Right ventricle myocardium superior (tissue), 1 donor: Measurements from ENCODE around the gene CCND2. TPM values are rescaled to one million over a fixed set of nuclear protein-coding genes. Genes with fewer than 3 reads are reported as not detected.

Source experiments
- ATAC-seq: fragments of 200-7000 bp; cut with Tn5 transposase; one replicate; pipeline ENCODE4 v1.9.1; 2020; ENCODE audit warnings: mild to moderate bottlenecking; ENCODE audit not compliant: poor library complexity
- DNase-seq: peaks from one replicate; pipeline ENCODE4 v3.0.0-alpha.2; 2020
- intact Hi-C: fragments of 100-400 bp; cut with DNase I; formaldehyde crosslinking; loops from one replicate; pipeline ENCODE4 v1.11.2; 2022
- total RNA-seq: library from RNA; stranded (reverse); fragmentation: NEBNext Ultra II Directional; extraction: Animal tissue kit (Norgen Biotek cat#: 25700); gene quantifications from one replicate; pipeline ENCODE4 v1.2.1, GENCODE V29; 2021
- donor health status: DM: no; HTN: yes; CAD: no; lungs with severe emphysema.

CCND2 gene
- total RNA-seq, 1 donor from 2014 or later: 206 TPM

GRCh38 chr12:4273273-4273651 is 300 bp upstream of the CCND2 start:
- ATAC-seq (no peak), DNase-seq (no peak)
- intact Hi-C loops: loop anchor here (10.0 kb wide), 2 partner anchors 168 to 238 kb away; no protein-coding TSS in a partner anchor

GRCh38 chr12:4274396-4275015 is 944 bp downstream of the CCND2 start:
- no peak for ATAC-seq
- intact Hi-C loops: loop anchor here (5.0 to 10.0 kb wide), 4 partner anchors 170 to 392 kb away; no protein-coding TSS in a partner anchor
- DNase-seq: peak; percentile 58

DNA sequence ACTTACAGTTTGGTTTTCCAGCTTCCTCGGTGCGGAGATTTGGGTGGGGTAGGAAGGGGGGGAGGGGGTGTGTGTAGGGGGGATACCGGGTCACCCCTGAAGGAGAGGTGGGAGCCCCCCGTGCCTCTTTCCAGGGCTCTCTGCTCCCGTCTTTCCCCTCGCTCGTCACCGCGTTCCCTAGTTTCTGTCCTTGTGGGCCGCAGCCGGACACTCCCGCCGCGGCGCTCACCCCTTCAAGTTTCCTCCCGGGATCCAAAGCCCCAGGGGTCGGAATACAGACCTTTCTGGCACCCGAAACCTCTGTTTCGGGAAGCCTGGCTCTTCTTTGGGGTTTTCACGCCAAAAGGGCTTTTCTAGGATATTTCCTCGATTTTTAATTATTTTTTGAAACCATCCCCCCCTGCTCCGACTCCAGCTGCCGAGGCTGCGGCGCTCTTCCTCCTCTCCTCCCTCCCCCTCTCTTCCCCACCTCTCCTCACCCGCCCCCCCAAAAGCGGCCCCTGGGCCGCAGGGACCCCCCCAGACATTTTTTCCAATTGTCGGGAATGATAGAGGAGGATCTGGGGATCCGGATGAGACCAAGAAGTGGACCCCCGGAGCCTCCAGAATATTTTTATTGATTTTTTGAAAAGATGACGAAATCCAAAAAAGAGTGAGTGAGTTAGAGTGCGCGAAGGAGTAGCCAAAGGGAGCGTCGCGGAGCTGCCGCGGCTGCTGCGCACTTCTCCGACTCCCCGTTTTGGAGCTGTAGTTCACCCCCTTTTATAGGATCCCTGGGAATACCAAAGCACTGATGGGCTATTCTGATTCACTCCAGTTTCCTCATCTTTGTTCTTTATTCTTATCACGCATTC is 1.7 kb downstream of the CCND2 start:
- ATAC-seq: no peak
- DNase-seq: no peak
- intact Hi-C loops: loop anchor here (5.0 to 10.0 kb wide), 4 partner anchors 170 to 393 kb away; no protein-coding TSS in a partner anchor

DNA sequence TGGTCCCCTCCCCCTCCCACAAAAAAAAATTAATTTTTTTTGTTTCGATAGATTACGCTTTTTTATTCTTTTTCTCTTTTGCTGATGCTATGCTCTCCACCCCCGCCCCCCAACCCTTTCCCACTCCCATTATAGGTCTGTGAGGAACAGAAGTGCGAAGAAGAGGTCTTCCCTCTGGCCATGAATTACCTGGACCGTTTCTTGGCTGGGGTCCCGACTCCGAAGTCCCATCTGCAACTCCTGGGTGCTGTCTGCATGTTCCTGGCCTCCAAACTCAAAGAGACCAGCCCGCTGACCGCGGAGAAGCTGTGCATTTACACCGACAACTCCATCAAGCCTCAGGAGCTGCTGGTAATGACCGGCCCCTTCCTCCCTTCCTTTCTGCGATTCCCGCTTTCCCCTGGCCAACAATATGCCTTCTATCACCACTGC is 2.3 kb downstream of the CCND2 start:
- DNase-seq (no peak), ATAC-seq (no peak)
- intact Hi-C loops: loop anchor here (5.0 to 10.0 kb wide), 4 partner anchors 171 to 394 kb away; no protein-coding TSS in a partner anchor

- intact Hi-C loops: loop anchor here (5.0 to 10.0 kb wide), 4 partner anchors 172 to 394 kb away; no protein-coding TSS in a partner anchor
- DNase-seq (peak; percentile 85), ATAC-seq (peak; percentile 48)
Measured at GRCh38 chr12:4276524-4277204, 3.1 kb downstream of the CCND2 start.

DNA sequence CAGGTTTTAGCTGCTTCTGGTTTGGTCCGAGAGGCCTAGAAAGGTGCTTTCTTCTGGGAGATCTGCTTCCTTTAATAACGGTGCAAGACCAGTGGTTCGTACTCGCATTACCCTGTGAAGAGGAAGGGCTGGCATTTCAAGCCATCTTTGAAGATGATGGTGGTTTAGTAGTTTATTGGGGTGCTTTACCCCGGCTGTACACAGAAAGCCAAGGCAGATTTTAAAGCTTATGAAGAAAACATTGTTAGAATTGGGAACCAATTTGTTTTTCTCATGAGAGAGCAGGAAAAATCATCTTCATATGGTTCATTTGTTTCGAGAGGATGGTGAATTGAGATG is 3.6 kb downstream of the CCND2 start:
- intact Hi-C loops: loop anchor here (5.0 to 10.0 kb wide), 4 partner anchors 172 to 395 kb away; no protein-coding TSS in a partner anchor
- no peak for DNase-seq
- no peak for ATAC-seq

- no peak for DNase-seq
- ATAC-seq: no peak
- intact Hi-C loops: loop anchor here (5.0 to 10.0 kb wide), 4 partner anchors 173 to 396 kb away; no protein-coding TSS in a partner anchor
Measured at GRCh38 chr12:4277857-4278256, 4.3 kb downstream of the CCND2 start.

GRCh38 chr12:4278329-4279197 is 5.0 kb downstream of the CCND2 start:
- intact Hi-C loops: loop anchor here (5.0 to 10.0 kb wide), 4 partner anchors 174 to 396 kb away; no protein-coding TSS in a partner anchor
- DNase-seq (peak; percentile 87), ATAC-seq (peak; percentile 55)

DNA sequence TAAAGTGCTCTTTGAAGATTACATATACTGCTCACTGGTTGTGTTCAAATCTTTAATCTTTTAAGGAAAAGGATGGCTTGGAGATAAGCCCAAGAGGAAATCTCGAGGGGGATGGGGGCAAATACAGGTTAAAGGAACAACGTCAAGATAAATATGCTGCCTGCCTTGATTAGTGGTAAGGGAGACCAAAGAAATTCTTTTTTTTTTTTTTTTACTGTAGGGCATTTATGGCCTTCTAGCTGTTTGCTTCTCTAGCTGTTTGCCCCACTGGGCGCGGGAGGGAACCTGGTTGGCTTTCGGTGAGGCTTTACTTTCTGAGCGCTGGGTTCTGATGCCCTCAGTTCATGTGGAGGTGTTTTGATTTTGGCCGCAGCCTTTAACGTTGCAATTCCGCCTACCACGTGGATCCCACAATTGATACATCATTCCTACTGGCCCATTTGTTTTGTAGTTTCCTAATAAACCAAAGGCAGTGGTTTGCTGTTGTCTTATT is 5.7 kb downstream of the CCND2 start:
- no peak for DNase-seq
- intact Hi-C loops: loop anchor here (5.0 to 10.0 kb wide), 4 partner anchors 174 to 397 kb away; no protein-coding TSS in a partner anchor

GRCh38 chr12:4280351-4281163 is 7.0 kb downstream of the CCND2 start:
- DNase-seq (peak; percentile 82), ATAC-seq (peak; percentile 38)
- intact Hi-C loops: no loop called here

More for the DNA sequence above, 5.7 kb downstream of the CCND2 start:
- no peak for ATAC-seq

GRCh38 chr12:4281173-4281654 is 7.7 kb downstream of the CCND2 start:
- intact Hi-C loops: no loop called here
- no peak for ATAC-seq
- DNase-seq: no peak

- ATAC-seq (no peak), DNase-seq (no peak)
Measured at GRCh38 chr12:4282103-4282891, 8.7 kb downstream of the CCND2 start.

GRCh38 chr12:4282892-4283511 is 9.4 kb downstream of the CCND2 start:
- DNase-seq (no peak), ATAC-seq (no peak)
- intact Hi-C loops: no loop called here

More at GRCh38 chr12:4282103-4282891, 8.7 kb downstream of the CCND2 start:
- intact Hi-C loops: no loop called here

- intact Hi-C loops: no loop called here
Measured at GRCh38 chr12:4283512-4284255, 10.1 kb downstream of the CCND2 start.

GRCh38 chr12:4284306-4284705 is 10.7 kb downstream of the CCND2 start:
- no peak for ATAC-seq
- intact Hi-C loops: no loop called here
- no peak for DNase-seq

More at GRCh38 chr12:4283512-4284255, 10.1 kb downstream of the CCND2 start:
- DNase-seq (no peak), ATAC-seq (no peak)
